GM21786 (cell line): ENCODE data around the gene KRT9.
"Not testable (repeated sequence)": the region's sequence is repeated elsewhere in the genome, so short reads cannot be mapped to it uniquely, and the experiment has no call there.

Experiments
- ATAC-seq: cut with Tn5 transposase; IDR thresholded peaks from one replicate; pipeline ENCODE4 v1.9.1; 2021; ENCODE audit not compliant: unreplicated experiment

The KRT9 gene

DNA sequence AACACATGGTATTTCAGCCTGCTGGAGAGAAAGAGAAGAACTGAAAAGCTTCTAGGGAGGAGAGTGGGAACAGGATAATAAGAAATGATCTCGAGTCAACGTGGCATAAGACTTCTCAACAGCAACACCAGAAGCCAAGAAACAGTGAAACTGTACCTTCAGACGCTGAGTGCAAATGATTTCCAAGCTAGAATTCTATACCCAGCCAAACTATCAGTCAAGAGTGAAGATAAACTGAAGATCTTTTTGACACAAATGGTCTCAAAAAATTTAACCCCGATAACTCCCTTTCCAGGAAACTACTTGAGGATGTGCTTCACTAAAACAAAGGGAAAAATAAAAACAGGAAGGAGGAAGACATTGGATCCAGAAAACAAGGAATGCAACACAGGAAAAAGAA, 35.1 kb upstream of the KRT9 start:
- ATAC-seq: not testable (repeated sequence)

DNA sequence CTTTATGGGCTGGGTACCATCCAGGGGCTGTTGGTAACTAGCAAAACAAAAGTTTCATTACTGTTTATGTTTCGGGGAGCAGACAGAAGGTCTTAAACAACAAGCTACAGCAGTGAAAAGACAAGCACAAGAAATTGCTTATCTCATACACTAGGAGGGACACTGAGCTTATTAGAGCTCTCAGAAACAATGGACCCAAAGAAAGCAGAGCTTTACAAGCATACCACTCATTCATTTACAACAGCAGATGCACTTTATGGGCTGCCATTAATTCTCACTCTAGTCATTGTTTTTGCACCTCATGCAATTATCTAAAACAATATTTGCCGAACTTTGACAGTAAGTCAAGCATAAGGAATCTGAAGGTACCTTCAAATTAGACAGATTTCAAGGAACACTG, 30.7 kb upstream of the KRT9 start:
- ATAC-seq: no peak

DNA sequence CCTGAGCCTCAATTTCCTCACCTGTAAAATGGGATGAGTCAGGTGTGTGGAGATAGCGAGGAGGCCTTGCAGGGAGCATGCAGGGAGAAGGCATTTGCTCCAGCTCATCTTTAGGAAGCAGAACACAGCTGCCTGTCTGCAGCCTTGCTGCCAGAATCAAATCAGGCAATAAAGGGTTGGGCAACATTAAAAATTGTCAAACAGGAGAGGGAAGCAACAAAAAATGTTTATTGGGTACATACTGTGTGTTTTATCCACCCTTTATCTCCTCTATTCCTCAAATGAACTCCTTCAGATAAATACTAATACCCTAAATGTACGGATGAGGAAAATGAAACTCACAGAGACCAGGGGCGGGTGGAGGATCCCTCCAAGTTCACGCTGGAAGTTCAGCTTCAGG, 28.5 kb upstream of the KRT9 start:
- no peak for ATAC-seq

DNA sequence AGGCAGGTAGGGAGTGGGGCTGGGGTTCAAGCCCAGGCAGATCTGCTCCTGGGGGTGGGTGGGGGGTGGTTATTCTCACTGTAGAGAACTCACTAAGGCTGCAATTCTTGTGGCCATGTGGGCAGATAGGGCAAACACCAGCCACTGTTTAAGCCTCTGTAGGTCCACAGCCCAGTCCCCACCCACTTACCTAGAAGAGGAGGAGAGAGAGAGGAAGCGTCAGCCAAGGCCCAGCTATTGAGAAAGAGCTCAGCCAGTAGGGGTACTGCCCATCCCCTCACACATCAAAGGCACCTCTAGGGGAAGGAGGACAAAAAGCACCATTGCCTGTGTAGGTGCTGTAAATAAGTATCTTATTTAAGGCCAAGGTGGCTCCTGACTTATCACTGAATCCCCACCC, 27.8 kb upstream of the KRT9 start:
- ATAC-seq: no peak

DNA sequence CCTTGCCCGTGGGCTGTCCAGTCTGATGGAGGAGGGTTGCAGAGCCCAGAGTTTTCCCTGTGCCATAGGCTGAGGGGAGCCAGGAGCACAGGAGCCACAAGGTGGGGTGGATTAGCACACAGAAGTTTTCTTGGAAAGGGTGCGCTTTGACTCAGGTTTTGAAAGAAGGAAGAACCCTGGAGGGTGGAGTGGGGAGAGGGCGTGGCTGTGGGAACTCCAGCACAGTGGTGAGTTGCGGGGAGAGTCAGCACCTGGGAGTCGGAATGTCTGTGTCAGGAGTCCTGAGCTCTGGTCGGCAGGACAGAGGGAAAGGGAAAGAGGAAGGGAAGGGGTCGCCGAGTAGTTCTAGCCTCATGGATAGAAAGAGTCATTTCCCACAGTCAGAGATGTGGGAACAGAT, 23.7 kb upstream of the KRT9 start:
- no peak for ATAC-seq

DNA sequence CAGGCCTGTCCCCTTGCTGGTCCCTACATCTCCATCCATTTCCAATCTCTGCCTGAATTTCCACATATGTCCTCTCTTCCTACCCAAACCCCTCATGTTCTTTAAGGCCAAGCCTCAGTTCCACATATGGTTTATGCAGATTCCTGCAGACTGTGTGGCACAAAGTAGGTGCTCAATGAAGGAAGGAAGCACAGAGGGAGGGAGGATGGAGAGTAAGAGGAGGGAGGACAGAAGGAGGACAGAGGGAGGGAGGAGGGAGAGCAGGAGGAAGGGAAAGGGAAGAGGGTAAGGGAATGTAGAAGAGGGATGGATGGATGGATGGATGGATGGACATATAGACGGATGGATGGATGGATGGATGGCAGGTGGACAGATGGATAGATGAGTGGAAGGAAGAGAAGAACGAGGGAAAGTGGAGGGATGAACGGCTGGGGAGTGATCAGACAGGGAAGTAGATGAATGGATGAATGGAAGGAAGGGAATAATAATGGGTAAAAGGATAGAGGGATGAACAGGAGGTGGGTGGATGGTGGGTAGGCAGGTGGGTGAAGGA, 22.6 kb upstream of the KRT9 start:
- no peak for ATAC-seq

DNA sequence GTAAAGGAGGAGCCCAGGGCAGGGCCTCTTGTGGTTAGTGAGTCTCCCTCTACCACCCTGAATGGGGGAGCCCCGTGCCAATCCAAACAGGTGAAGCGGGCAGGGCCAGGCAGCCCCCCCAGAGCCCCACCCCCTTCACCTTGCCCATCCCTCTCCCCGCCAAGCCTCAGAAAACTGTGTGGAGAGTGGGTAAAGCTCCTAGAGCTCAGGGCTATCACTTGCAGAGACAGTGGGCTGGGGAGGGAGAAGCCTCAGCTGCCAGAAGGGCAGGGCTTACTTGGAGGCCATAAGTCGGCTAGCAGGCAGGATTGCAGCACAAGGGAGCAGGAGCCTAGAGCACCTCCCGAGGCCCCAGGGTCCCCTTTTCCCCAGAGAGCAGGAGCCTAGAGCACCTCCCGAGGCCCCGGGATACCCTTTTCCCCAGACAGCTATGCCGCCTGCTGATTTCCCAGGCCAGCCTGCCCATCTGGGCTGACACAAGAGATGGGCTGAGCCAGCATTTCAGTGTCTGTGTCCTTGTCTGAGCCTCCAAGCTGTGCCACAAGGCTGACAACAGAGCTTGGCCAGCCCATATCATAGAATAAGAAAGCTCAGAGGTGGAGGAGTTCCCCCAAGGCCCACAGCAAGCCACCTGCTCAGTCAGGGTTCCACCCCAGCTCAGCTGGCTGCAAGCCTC, 21.6 kb upstream of the KRT9 start:
- no peak for ATAC-seq

DNA sequence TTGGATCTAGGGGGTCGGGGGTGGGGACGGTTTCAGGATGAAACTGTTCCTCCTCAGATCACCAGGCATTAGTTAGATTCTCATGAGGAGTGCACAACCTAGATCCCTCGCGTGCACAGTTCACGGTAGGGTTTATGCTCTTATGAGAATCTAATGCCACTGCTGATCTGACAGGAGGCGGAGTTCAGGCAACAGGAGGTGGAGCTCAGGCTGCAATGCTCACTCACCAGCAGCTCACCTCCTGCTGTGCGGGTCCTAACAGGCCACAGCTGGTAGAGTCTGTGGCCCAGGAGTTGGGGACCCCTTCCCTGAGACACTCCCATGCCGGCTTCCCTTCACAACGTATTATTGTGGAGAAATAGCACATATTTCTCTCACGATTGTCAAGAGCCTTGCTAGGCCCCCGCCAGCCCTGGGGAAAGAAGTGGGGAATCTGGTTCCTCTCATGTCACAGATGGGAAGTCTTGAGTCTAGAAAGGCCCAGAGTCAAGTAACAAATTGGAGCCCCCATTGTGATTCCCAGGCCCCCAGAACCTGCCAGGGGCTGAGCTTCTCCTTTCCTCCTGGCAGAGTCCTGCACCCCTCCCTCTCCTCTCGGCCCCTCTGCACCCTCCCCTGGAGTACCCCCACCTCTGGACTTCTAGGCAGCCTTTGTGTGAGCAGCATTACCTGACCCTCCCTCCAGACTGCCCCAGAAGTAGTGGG, 20.9 kb upstream of the KRT9 start:
- no peak for ATAC-seq

DNA sequence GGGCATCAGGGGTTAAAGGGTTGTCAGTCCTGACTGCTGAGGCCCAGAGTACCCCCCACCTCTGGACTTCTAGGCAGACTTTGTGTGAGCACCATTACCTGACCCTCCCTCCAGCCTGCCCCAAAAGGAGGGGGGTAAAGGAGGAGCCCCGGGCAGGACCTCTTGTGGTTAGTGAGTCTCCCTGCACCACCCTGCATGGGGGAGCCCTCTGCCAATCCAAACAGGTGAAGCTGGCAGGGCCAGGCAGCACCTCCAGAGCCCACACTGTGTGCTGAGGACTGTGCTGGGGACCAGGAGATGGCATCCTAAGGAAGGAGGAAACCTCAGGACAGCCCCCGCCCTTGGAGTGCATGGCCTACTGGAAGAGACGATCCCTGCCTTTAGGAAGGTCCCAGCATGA, 17.4 kb upstream of the KRT9 start:
- no peak for ATAC-seq

DNA sequence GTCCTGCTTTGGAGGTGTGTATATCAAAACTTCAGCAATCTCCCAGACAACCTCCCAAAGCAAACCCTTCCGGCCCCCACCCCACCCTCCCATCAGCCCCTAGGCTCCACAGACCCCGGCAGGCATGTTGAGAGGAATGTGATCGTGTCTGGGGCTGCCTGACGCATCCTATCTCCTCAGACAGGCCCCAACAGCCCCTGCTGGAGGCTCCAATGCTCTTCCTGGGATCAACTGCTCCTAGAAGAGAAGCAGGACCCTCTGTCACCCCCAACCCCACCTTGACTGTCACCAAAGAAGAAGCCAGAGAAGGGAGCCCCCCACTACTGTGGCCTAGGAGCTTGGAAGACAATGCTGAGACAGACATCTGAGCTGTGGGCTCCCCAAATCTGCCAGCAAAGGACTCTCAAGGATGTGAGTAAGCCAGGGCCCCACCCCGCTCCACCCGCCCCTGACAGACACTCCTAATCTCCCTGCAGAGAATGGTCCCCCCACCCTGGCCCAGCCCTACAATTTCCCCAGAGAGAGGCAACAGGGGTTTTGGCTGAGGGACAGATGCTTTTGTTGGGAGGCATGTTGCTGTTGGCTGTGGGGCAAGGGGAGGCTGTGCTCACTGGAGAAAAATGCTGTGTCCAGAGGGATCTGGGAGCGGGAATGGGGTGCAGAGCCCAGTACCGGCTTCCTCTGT, 16.4 kb upstream of the KRT9 start:
- ATAC-seq: no peak

DNA sequence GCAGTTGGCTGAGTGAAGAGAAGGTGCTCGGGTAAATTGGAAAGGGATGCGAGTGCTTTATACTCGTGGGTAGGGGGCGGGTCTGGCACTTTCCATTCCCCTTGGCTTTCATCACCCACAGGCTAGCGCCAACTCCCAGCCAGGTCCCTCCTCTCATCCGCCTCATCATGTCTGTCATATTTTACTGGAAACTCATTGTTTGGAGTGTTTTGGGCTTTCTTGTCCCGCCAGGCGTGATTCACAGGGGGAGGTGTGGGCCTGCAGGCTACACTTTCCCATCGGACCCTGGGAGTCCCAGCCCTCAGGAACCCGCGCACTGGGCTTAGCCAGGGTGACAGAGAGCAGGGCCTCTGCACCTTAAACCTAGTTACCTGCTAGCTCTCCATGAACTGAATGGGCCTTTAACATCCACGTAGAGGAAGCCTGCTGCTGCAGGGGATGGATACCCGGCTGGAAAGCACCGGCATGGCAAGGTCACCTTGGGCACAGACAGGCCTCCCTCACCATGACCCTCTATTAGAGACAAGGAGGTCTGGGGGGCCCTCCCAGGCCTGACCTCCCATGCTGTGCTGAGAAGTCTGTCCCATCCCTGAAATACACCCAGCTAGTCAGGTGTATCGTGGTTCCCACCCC, 15.1 kb upstream of the KRT9 start, which contains the start of gene KRT14:
KRT14 (minus strand) TSS at position 33 of the 633 bp plus-strand sequence. CDS start 61 bp downstream, outside the sequence.
- ATAC-seq: no peak

DNA sequence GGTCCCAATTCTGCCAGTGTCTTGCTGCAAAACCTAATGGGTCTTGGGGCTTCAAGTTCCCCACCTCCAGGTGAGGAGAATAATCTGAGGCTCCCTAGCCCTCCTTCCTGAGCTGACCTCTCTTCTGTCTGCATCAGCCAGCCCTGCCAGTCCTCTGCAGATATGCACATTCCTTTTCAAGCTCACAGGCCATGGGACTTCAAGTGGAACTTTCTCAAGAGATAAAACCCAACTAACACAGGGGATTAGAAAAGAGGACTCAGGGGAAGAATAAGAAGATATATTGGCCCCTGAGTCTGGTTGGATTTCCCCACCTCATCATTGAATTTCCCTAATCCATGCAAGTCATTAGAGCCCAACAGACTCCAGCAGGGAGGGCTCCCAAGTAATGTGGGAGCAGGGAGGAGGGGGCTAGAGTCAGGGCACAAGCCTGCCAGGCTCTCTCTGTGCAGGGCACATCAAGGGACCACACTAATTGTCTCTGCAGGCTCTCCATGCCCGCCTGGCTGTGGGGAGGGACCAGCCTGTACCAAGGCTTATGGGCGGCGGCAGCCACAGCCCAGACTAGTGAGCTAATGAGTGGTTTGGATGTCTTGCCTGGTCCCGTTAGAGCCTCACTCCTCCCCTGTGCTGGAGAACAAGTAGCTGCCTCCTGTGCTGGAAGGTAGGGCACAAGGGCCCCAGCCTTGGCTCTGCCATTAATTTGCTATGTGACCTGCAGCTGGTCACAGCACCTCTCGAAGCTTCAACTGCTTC, 13.6 kb upstream of the KRT9 start:
- ATAC-seq: no peak

DNA sequence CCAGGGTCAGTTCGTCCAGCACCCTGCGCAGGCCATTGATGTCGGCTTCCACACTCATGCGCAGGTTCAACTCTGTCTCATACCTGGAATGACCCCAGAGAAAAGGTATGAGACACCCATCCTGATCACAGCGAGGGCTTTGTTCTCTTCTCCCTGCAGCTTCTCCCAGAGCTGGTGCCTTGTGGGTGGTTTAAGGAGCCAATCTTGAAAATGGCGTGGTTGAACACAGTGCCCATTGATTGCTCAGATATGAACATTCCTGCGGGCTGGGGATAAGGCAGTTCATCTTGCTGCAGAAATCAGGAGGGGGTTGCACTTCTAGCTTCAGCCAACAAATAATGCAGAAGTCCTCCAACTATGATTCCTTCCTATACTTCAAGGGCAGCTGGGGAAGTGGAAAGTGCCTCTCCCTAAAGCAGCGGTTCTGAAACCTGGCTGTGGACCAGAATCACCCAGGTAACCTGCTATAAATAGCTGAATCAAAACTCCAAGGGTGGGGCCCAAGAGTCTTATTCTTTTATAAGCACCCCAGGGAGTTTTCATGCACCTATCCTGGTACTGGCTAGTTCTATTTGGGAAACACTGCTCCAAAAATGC, 12.6 kb upstream of the KRT9 start:
- not testable (repeated sequence) for ATAC-seq

DNA sequence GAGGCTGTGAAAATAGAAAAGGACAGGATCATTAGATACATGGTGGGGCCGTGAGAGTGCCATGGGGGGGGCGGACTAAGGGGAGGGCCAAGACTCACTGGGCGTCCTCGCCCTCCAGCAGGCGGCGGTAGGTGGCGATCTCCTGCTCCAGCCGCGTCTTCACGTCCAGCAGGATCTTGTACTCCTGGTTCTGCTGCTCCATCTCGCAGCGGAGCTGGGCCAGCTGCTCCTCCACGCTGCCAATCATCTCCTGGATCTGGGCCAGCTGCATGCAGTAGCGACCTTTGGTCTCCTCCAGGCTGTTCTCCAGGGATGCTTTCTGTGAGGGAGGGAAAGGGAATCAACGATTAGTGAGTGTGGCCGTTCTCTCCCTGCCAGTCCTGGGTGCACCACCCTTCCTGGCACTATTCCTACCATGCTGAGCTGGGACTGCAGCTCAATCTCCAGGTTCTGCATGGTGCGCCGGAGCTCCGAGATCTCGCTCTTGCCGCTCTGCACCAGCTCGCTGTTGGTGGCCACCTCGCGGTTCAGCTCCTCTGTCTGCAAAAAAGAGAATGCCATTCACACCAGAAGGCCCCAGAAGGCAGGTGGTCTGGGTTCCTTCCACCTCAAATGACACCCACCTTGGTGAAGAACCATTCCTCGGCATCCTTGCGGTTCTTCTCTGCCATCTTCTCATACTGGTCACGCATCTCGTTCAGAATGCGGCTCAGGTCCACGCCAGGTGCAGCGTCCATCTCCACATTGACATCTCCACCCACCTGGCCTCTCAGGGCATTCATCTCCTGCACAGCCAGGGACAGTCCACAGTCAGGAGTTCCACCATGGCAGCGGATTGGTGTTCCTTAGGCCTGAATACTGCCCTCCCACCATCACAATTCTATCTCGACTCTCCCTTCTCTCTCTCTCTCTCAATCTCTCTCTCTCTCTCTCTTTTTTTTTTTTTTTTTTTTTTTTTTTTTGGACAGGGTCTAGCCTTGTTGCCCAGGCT, 11.6 kb upstream of the KRT9 start:
- no peak for ATAC-seq

DNA sequence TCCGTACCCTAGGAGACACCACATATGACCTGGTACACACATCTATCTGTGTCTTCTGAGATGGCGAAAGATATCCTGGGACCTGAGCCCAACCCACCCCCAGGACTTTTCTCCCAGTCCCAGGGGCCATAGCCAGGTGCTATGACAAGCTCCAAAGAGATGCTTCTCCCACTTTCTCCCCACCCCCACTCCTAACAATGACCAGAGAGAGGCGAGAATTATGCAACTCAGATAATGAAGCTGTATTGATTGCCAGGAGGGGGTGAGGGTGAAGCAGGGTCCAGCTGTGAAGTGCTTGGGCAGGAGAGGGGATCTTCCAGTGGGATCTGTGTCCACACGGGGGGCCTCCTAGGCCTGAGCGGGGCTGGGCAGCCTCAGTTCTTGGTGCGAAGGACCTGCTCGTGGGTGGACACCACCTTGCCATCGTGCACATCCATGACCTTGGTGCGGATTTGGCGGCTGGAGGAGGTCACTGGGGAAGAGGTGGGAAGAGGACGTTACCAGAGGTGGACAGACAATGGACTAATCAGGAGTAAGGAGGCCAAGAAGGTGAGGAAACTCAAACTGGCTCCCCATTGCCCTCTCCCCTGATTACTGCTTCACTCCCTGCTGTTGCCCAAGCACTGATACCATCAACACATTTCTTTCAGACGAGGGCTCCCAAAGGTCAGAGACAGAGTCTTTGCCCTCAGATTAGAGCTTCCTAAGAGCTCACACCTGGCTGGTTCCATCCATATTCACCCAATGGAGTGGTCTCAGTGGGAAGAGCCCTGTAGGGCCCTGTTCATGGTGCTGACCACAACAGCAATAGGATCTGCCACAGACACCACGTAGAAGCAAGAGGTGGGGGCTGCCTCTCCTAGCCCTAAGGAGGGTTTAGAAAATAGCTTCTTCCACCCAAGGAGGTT, 10.5 kb upstream of the KRT9 start:
- ATAC-seq: not testable (repeated sequence)

DNA sequence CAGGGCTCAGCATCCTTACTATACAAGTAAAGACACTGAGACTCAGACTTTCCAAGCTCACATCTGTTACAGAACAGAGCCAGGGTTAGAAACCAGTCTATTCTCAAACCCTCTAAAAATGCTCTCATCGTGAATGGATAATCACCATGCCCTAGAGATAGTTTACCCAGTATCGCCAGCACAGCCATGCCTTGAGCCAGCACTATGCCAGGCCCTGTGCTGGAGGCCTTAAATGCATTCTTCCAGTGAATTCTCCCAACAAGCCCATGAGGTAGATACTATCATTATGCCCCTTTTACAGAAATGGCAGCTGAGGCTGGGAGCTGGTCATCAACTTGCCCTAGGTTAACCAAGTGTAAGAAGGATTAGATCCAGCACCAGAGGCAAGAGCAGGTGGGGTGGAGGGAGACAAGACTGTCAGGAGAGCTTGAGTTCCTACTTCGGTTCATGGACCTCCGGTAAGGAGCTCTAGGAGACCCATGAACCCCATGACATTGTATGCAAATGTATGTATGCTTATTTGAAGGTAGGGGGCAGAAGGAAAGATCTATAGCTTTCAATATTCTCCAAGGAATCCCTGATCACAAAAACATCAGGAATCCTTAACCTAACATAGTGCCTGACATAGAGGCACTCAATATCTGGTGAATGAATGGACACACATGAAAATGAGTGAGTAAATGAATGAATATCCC, 9.7 kb upstream of the KRT9 start:
- ATAC-seq: no peak

DNA sequence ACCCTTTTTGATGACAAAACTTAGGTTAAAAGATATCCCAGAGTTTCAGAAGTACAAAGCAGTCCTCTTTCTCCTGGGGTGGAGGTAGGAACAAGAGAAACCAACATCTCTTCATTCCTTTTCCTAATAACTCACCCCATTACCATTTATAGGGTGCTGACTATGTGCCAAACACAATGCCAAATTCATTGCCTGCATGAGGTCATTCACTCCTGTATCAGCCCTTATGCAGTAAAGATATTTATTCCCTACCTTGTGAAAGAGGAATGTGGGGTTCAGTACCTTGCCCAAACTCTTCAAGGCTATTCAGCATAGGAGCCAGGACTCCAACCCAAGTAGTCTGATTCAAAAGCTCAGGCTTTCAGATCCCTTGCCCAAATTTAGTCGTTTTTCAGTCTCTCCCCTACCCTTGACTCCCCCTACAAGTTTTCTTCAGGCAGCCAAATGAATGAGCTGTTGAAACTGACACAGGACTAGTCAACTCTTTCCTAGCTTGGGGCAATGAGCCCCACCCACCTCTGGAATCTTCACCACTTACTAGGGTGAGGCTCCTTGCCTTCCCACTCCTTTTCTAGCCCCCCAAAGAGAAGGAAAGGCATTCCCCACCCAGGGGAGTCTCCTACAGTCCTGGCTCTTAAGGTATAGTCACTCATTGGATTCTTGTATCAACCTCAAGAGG, 9.0 kb upstream of the KRT9 start:
- ATAC-seq: no peak
